ENCODE results near the gene NFYB.

NFYB gene

DNA sequence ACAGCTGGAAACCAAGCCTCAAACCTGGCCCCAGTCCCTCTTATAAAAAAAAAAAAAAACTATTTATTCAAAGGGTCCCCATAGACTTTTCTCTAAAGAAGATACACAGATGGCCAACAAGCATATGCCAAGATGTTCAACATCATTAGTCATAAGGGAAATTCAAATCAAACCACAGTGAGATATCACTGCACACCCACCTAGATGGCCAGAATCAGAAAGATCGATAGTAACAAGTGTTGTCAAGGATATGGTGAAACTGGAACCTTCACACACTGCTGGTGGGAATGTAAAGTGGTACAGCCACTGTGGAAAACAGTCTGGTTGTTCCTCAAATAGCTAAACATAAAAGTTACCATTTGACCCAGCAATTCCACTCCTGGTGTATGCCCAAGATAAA lies 5.9 kb upstream of the NFYB start:
- TF ChIP-seq, protein P1, sequence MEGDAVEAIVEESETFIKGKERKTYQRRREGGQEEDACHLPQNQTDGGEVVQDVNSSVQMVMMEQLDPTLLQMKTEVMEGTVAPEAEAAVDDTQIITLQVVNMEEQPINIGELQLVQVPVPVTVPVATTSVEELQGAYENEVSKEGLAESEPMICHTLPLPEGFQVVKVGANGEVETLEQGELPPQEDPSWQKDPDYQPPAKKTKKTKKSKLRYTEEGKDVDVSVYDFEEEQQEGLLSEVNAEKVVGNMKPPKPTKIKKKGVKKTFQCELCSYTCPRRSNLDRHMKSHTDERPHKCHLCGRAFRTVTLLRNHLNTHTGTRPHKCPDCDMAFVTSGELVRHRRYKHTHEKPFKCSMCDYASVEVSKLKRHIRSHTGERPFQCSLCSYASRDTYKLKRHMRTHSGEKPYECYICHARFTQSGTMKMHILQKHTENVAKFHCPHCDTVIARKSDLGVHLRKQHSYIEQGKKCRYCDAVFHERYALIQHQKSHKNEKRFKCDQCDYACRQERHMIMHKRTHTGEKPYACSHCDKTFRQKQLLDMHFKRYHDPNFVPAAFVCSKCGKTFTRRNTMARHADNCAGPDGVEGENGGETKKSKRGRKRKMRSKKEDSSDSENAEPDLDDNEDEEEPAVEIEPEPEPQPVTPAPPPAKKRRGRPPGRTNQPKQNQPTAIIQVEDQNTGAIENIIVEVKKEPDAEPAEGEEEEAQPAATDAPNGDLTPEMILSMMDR (IDR thresholded peaks at IDR 0.05; ENCODE audit: insufficient read depth, low read depth, low read length, missing control alignments), result no peak
- no peak for DNase-seq (ENCODE audit: low read depth)

DNA sequence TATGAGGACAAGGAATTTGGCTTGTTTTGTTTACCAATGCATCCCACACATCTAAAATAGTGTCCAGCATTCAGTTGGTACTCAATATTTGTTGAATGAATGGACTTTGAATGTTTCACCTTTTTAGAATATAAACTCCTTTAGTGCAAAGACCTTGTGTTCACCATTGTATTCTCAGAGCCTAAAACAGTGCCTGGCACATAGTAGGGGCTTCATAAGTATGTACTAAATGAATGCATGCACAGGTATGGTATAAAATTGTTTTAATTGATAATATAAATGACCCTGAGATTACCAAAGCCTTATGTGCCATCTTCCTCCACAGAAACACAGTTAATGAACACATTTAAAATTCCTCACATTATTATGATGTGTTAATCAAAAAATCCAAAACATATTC lies 5.0 kb upstream of the NFYB start:
- no peak overlapping the region for H3K4me3 ChIP-seq (ENCODE audit: low read length)
- TF ChIP-seq, protein P1 (IDR thresholded peaks at IDR 0.05; ENCODE audit: insufficient read depth, low read depth, low read length, missing control alignments), result no peak
- no peak for DNase-seq (ENCODE audit: low read depth)

More for the DNA sequence above, 5.9 kb upstream of the NFYB start:
- H3K4me3 ChIP-seq (ENCODE audit: low read length), result no peak overlapping the region

DNA sequence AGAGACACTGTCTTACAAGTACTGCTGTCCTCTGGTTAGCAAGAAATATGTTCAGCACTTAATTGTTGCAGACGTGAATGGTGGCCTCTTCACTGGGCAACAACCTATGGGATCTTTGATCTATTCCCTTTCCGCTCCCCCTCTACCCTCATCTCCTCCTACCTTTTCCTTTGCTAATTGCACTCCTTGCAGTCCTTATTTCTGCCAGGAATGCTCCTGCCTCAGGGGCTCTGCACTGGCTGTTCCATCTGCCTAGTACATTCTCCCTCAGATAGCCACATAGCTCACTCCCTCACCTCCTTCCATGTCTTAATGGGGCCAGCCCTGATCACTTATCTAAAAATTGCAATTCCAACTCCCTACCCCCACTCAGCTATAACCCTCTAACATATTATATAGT lies 4.5 kb upstream of the NFYB start:
- H3K4me3 ChIP-seq (ENCODE audit: low read length), result no peak overlapping the region
- TF ChIP-seq, protein P1 (IDR thresholded peaks at IDR 0.05; ENCODE audit: insufficient read depth, low read depth, low read length, missing control alignments), result no peak
- no peak for DNase-seq (ENCODE audit: low read depth)

DNA sequence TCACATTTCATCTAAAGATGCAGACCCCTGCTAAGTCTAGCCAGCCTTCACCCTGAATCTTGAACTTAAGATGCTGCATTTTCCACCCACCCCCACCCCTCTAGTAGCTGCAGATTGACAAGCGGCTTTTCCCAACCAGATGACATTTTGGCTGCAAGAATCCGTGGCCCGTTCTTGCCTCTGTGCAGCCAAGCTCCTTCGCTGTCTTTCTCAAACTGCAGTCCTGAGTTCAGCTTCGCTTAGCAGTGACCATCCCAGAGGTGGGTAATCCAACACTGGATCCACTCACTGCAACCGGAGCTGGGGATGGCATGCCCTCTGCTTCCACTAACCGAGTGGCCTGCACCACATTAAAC lies 765 bp upstream of the NFYB start:
- H3K4me3 ChIP-seq (ENCODE audit: low read length), result peak overlapping the region; percentile 30
- DNase-seq (ENCODE audit: low read depth), result no peak
- TF ChIP-seq, protein P1 (IDR thresholded peaks at IDR 0.05; ENCODE audit: insufficient read depth, low read depth, low read length, missing control alignments), result no peak

DNA sequence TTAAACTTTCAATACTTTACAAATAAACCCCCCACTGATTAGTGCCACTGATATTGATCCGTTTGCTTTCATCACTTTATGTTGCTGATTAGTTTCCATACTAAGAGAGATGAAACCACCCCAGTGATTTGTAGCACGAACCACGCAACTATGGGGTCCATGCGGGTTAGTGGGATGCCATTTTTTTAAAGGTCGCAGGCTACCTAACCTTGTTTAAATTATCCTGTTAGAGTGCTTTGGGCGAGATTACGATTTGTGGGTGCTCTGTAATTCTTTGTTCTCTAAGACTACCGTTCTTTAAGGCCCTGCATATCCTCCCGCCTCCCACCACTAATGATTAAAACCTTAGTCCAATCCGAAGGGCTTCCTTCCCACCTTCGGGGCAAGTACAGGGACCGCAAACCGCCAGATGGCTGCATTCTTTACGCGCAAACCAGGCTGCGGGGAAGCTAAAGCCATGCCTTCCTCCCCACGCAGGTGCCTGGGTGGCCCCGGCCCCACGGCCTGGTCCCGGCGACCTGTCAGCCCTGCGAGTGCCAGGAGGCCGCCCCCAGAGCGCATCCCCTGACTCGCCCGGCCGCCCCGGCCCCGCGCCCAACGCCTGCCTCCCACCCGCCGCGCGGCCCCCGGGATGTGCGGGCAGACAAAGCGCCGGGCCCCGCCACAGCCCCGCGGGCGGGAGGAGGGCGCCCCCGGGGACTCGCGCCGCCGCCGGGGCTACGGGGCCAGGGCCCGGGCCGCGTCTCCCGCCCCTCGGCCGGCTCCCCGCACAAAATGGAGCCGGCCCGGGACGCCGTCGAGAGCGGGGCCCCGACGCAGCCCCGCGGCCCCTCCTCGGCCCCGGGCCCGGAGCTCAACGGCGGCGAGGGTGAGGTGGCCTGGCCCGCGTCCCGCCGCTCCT lies 759 bp downstream of the NFYB start:
- DNase-seq (ENCODE audit: low read depth), result peak; percentile 49
- peak overlapping the region; percentile 73 for H3K4me3 ChIP-seq (ENCODE audit: low read length)
- TF ChIP-seq, protein P1 (IDR thresholded peaks at IDR 0.05; ENCODE audit: insufficient read depth, low read depth, low read length, missing control alignments), result no peak

DNA sequence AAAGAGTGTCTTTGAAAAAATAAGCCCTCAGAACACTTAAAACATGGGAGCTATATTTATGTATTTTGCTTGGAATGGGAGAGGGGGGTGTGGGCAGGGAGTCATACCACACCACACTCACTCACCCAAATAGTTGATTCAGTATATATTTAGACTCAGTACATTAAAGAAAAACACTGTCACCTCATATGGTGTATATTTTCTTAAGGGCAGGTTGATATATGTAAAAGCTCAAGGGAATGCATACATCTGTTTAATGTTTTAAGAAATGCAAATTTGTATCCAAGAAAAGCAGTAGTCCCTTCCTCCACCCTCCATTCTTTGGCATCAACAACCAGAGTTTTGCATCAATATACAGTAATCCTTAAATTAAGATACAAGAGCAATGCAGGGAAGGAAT lies 1.4 kb downstream of the NFYB start:
- peak overlapping the region; percentile 73 for H3K4me3 ChIP-seq (ENCODE audit: low read length)
- no peak for DNase-seq (ENCODE audit: low read depth)
- TF ChIP-seq, protein P1 (IDR thresholded peaks at IDR 0.05; ENCODE audit: insufficient read depth, low read depth, low read length, missing control alignments), result no peak

- H3K4me3 ChIP-seq (ENCODE audit: low read length), result no peak overlapping the region
- TF ChIP-seq, protein P1 (IDR thresholded peaks at IDR 0.05; ENCODE audit: insufficient read depth, low read depth, low read length, missing control alignments), result no peak
- no peak for DNase-seq (ENCODE audit: low read depth)
These were observed 3.1 kb downstream of the NFYB start for GRCh38 chr12:104134882-104135281.

Measured in epithelial cell of esophagus (primary cell).